Measurements from ENCODE around the gene CCL7. TPM values are rescaled to one million over a fixed set of nuclear protein-coding genes. Genes with fewer than 3 reads are reported as not detected.

CCL7 gene
- total RNA-seq, 1 donor from 2014 or later = not detected

DNA sequence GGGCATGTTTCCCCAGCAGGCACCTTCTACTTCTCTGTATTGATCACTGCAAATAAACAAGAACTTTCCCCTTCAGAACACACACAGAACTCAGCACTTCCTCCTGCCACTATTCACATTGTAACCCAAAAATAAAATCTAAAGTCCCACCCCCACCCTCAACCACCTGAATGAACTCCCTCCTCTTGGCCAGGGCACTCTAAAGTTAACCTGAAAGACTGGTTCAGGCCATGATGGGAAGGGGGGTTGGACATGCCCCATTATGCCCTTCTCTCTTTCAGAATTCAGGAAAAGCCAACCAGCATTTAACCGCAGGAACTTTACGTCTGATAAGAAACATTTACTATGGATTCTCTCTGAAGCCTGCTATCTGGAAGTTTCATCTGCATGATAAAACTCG lies 42.3 kb upstream of the CCL7 start:
- Mint-ChIP-seq H3K27ac (ENCODE audit: unreplicated experiment) (no peak overlapping the region), H3K27me3 (ENCODE audit: low read depth, unreplicated experiment) (peaks cover 7% of the 10 kb centered on the region), H3K36me3 (ENCODE audit: low read depth, unreplicated experiment) (no peaks in the 10 kb centered on the region), H3K4me3 (ENCODE audit: unreplicated experiment) (no peak overlapping the region), H3K9me3 (ENCODE audit: unreplicated experiment) (peaks cover 8% of the 10 kb centered on the region), H3K4me1 (ENCODE audit: low read depth, unreplicated experiment) (peaks cover 5% of the 10 kb centered on the region)
- no peak overlapping the region for H3K9ac ChIP-seq (ENCODE audit: low read length)
- no peak for FAIRE-seq
- H3K27ac ChIP-seq (ENCODE audit: low read depth, low read length) = no peak overlapping the region
- H2AFZ ChIP-seq (ENCODE audit: low read depth, low read length) = no peak overlapping the region
- H3K36me3 ChIP-seq (ENCODE audit: insufficient read depth, low read length) = no peaks in the 10 kb centered on the region
- no peak overlapping the region for H3K4me2 ChIP-seq (ENCODE audit: low read length)
- H3K9me3 ChIP-seq (ENCODE audit: insufficient read depth, low read depth, low read length) = peaks cover 2% of the 10 kb centered on the region
- H3K4me1 ChIP-seq (ENCODE audit: insufficient read depth, low read length) = peaks cover 3% of the 10 kb centered on the region
- no peak for DNase-seq (ENCODE audit: low read depth)
- H3K27me3 ChIP-seq (ENCODE audit: insufficient read depth, low read length) = no peaks in the 10 kb centered on the region
- H3K79me2 ChIP-seq (ENCODE audit: insufficient read depth, low read length) = no peaks in the 10 kb centered on the region
- H3K4me3 ChIP-seq (ENCODE audit: insufficient read depth, low read depth, low read length) = no peak overlapping the region
- no peak for TF ChIP-seq EZH2 (IDR thresholded peaks at IDR 0.05; ENCODE audit: insufficient read depth, low read length)
- TF ChIP-seq, protein P1, sequence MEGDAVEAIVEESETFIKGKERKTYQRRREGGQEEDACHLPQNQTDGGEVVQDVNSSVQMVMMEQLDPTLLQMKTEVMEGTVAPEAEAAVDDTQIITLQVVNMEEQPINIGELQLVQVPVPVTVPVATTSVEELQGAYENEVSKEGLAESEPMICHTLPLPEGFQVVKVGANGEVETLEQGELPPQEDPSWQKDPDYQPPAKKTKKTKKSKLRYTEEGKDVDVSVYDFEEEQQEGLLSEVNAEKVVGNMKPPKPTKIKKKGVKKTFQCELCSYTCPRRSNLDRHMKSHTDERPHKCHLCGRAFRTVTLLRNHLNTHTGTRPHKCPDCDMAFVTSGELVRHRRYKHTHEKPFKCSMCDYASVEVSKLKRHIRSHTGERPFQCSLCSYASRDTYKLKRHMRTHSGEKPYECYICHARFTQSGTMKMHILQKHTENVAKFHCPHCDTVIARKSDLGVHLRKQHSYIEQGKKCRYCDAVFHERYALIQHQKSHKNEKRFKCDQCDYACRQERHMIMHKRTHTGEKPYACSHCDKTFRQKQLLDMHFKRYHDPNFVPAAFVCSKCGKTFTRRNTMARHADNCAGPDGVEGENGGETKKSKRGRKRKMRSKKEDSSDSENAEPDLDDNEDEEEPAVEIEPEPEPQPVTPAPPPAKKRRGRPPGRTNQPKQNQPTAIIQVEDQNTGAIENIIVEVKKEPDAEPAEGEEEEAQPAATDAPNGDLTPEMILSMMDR (IDR thresholded peaks at IDR 0.05; ENCODE audit: insufficient read depth, low read depth, low read length) = no peak
- no peaks in the 10 kb centered on the region for H4K20me1 ChIP-seq (ENCODE audit: insufficient read depth, low read length)

DNA sequence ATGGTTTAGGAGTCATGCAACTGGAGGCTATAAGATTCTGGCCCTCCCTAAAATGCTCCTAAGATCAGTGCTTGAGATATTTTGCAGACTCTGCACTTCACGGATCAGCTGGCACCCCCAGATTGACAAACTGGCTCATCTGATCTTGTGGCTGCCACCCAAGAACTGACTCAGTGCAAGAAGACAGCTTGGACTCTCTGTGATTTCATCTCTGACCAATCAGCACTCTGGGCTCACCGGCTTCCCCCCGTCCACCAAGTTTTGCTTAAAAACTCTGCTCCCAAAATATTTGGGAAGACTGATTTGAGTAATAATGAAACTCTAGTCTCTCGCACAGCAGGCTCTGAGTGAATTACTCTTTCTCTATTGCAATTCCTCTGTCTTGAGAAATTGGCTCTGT lies 41.2 kb upstream of the CCL7 start:
- no peak for TF ChIP-seq EZH2 (IDR thresholded peaks at IDR 0.05; ENCODE audit: insufficient read depth, low read length)
- TF ChIP-seq, protein P1 (IDR thresholded peaks at IDR 0.05; ENCODE audit: insufficient read depth, low read depth, low read length) = no peak
- H3K79me2 ChIP-seq (ENCODE audit: insufficient read depth, low read length) = no peaks in the 10 kb centered on the region
- no peak overlapping the region for H3K4me3 ChIP-seq (ENCODE audit: insufficient read depth, low read depth, low read length)
- FAIRE-seq (no peak), DNase-seq (ENCODE audit: low read depth) (no peak)
- H2AFZ ChIP-seq (ENCODE audit: low read depth, low read length) = no peak overlapping the region
- no peak overlapping the region for H3K27ac ChIP-seq (ENCODE audit: low read depth, low read length)
- Mint-ChIP-seq H3K36me3 (ENCODE audit: low read depth, unreplicated experiment) (no peaks in the 10 kb centered on the region), H3K27me3 (ENCODE audit: low read depth, unreplicated experiment) (peaks cover 7% of the 10 kb centered on the region), H3K4me3 (ENCODE audit: unreplicated experiment) (no peak overlapping the region), H3K9me3 (ENCODE audit: unreplicated experiment) (peaks cover 8% of the 10 kb centered on the region), H3K4me1 (ENCODE audit: low read depth, unreplicated experiment) (peaks cover 5% of the 10 kb centered on the region), H3K27ac (ENCODE audit: unreplicated experiment) (no peak overlapping the region)
- H3K9ac ChIP-seq (ENCODE audit: low read length) = no peak overlapping the region
- no peaks in the 10 kb centered on the region for H3K27me3 ChIP-seq (ENCODE audit: insufficient read depth, low read length)
- H3K9me3 ChIP-seq (ENCODE audit: insufficient read depth, low read depth, low read length) = peaks cover 2% of the 10 kb centered on the region
- H3K36me3 ChIP-seq (ENCODE audit: insufficient read depth, low read length) = no peaks in the 10 kb centered on the region
- H4K20me1 ChIP-seq (ENCODE audit: insufficient read depth, low read length) = no peaks in the 10 kb centered on the region
- no peak overlapping the region for H3K4me2 ChIP-seq (ENCODE audit: low read length)
- peaks cover 3% of the 10 kb centered on the region for H3K4me1 ChIP-seq (ENCODE audit: insufficient read depth, low read length)

DNA sequence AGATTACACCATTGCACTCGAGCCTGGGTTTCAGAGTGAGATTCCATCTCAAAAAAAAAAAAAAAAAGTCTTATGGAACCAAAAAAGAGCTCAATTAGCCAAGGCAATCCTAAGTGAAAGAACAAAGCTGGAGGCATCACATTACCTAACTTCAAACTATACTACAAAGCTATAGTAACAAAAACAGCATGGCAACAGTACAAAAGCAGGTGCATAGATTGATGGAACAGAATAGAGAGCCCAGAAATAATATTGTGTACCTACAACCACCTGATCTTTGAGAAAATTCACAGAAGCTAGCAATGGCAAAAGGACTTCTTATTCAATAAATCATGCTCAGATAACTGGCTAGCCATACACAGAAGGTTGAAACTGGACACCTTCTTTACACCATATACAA lies 39.7 kb upstream of the CCL7 start:
- no peak overlapping the region for H3K9ac ChIP-seq (ENCODE audit: low read length)
- no peaks in the 10 kb centered on the region for H3K27me3 Mint-ChIP-seq (ENCODE audit: low read depth, unreplicated experiment)
- H3K4me3 Mint-ChIP-seq (ENCODE audit: unreplicated experiment) = no peak overlapping the region
- H3K9me3 Mint-ChIP-seq (ENCODE audit: unreplicated experiment) = peaks cover 7% of the 10 kb centered on the region
- TF ChIP-seq, protein P1 (IDR thresholded peaks at IDR 0.05; ENCODE audit: insufficient read depth, low read depth, low read length) = no peak
- TF ChIP-seq EZH2 (IDR thresholded peaks at IDR 0.05; ENCODE audit: insufficient read depth, low read length) = no peak
- H3K27me3 ChIP-seq (ENCODE audit: insufficient read depth, low read length) = no peaks in the 10 kb centered on the region
- H3K4me2 ChIP-seq (ENCODE audit: low read length) = no peak overlapping the region
- no peak overlapping the region for H3K27ac Mint-ChIP-seq (ENCODE audit: unreplicated experiment)
- H3K27ac ChIP-seq (ENCODE audit: low read depth, low read length) = no peak overlapping the region
- no peaks in the 10 kb centered on the region for H3K36me3 ChIP-seq (ENCODE audit: insufficient read depth, low read length)
- H3K4me3 ChIP-seq (ENCODE audit: insufficient read depth, low read depth, low read length) = no peak overlapping the region
- peaks cover 10% of the 10 kb centered on the region for H3K4me1 Mint-ChIP-seq (ENCODE audit: low read depth, unreplicated experiment)
- no peak overlapping the region for H2AFZ ChIP-seq (ENCODE audit: low read depth, low read length)
- H4K20me1 ChIP-seq (ENCODE audit: insufficient read depth, low read length) = no peaks in the 10 kb centered on the region
- DNase-seq (ENCODE audit: low read depth) = no peak
- peaks cover 2% of the 10 kb centered on the region for H3K9me3 ChIP-seq (ENCODE audit: insufficient read depth, low read depth, low read length)
- no peaks in the 10 kb centered on the region for H3K79me2 ChIP-seq (ENCODE audit: insufficient read depth, low read length)
- H3K36me3 Mint-ChIP-seq (ENCODE audit: low read depth, unreplicated experiment) = no peaks in the 10 kb centered on the region
- FAIRE-seq = no peak
- peaks cover 8% of the 10 kb centered on the region for H3K4me1 ChIP-seq (ENCODE audit: insufficient read depth, low read length)

Measured in astrocyte (in vitro differentiated cells and primary cell).